ENCODE results near the gene CYSLTR2.

GRCh38 chr13:48678316-48678715 is 24.6 kb downstream of the CYSLTR2 start:
- TF ChIP-seq CTCF (IDR thresholded peaks at IDR 0.05 in 8 of 11, conservative IDR thresholded peaks at IDR 0.05 in 3 of 11) (no peak), POLR2A (IDR thresholded peaks at IDR 0.05) (no peak)
